Common myeloid progenitor, CD34-positive (primary cell): ENCODE measurements around the gene SYNDIG1L.

Source experiments
- CTCF ChIA-PET: fragments of 350-600 bp; sonication (Branson Sonifier 250); formaldehyde crosslinking; loops from one replicate; lab custom pipeline; 2021; ENCODE audit warnings: antibody characterized with exemption; lab: Charles Lee
- POLR2A ChIA-PET: fragments of 350-600 bp; sonication (Branson Sonifier 250); formaldehyde crosslinking; loops from one replicate; lab custom pipeline; 2021; ENCODE audit warnings: antibody characterized with exemption; lab: Charles Lee
- DNase-seq, 3 donors: peaks; one replicate each; pipeline versions ENCODE4 v3.0.0 to v3.0.0-alpha.2; 2013
- H3K27ac ChIP-seq, 2 experiments: 1 replicate in 1 of 2; 2 replicates in 1 of 2; pipeline ENCODE4 v1.7.0; 2013; ENCODE audit warnings: inconsistent platforms in 2 of 2, low read length in 2 of 2, mild to moderate bottlenecking in 2 of 2, low read depth in 1 of 2, moderate library complexity in 1 of 2; ENCODE audit not compliant: severe bottlenecking in 2 of 2, insufficient read depth in 1 of 2, poor library complexity in 1 of 2
- H3K27me3 ChIP-seq, 5 experiments: replicated peaks in 2 of 5; 1 replicate in 3 of 5; 2 replicates in 2 of 5; pipeline versions ENCODE4 v1.6.1 to v1.7.0; 2013; ENCODE audit warnings: low read length in 4 of 5, mild to moderate bottlenecking in 2 of 5, moderate library complexity in 2 of 5, inconsistent platforms in 1 of 5; ENCODE audit not compliant: insufficient read depth in 5 of 5, control insufficient read depth in 4 of 5
- H3K36me3 ChIP-seq, 4 experiments: 1 replicate in 2 of 4; 2 replicates in 2 of 4; pipeline versions ENCODE4 v1.6.1 to v1.7.0; 2013; ENCODE audit warnings: low read length in 3 of 4, control low read depth in 1 of 4, mild to moderate bottlenecking in 1 of 4; ENCODE audit not compliant: control insufficient read depth in 4 of 4, insufficient read depth in 4 of 4
- H3K4me1 ChIP-seq, 4 experiments: 1 replicate in 3 of 4; 2 replicates in 1 of 4; pipeline versions ENCODE4 v1.6.1 to v1.7.1; 2013; ENCODE audit warnings: low read length in 3 of 4, mild to moderate bottlenecking in 3 of 4, control low read depth in 1 of 4, inconsistent platforms in 1 of 4, moderate library complexity in 1 of 4; ENCODE audit not compliant: control insufficient read depth in 4 of 4, insufficient read depth in 4 of 4; ENCODE audit errors: control extremely low read depth in 1 of 4
- H3K4me3 ChIP-seq, 7 experiments: 1 replicate in 4 of 7; 2 replicates in 3 of 7; pipeline versions ENCODE4 v1.5.1 to v1.7.0; 2013; ENCODE audit warnings: mild to moderate bottlenecking in 7 of 7, low read length in 6 of 7, moderate library complexity in 6 of 7, inconsistent platforms in 2 of 7, low read depth in 2 of 7, control low read depth in 1 of 7; ENCODE audit not compliant: insufficient read depth in 4 of 7, control insufficient read depth in 1 of 7; ENCODE audit errors: extremely low read depth in 1 of 7
- H3K9me3 ChIP-seq, 5 experiments: 1 replicate in 4 of 5; 2 replicates in 1 of 5; pipeline versions ENCODE4 v1.6.1 to v1.7.1; 2013; ENCODE audit warnings: low read length in 4 of 5, mild to moderate bottlenecking in 2 of 5, inconsistent platforms in 1 of 5, low read depth in 1 of 5, moderate library complexity in 1 of 5; ENCODE audit not compliant: control insufficient read depth in 4 of 5, insufficient read depth in 2 of 5; ENCODE audit errors: control extremely low read depth in 1 of 5
- WGBS: methylation state at CpG from one replicate; pipeline ENCODE4 v1.1.5; 2013; ENCODE audit not compliant: insufficient coverage; 5-methylcytosine and 5-hydroxymethylcytosine counted together

The SYNDIG1L gene

DNA sequence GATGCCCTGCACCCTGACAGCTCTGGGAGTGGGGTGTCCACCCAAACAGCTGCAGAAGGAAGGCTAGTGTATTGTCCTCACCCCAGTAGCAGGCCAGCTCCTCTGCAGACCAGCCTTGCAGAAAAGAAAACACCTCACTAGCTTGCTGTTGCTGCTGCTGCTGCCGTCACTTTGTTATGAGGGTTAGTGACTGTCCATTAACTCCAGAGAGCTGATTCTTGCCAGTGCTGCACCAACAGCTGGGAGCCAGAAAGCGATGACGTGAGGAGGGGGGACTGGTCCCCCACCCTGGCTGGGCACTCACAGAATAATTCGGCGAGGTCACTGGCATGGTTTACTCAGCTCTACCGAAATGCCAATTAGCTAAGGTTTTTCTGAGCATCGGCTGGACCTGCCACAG, 2.8 kb downstream of the SYNDIG1L start:
- POLR2A ChIA-PET, result interaction anchor here (0.6 kb wide), 1 partner anchor 988 kb away, joined by 3 read pairs; no protein-coding TSS in a partner anchor
- no peak for DNase-seq
- Histone ChIP-seq H3K27ac (no peak overlapping the region), H3K27me3 (peaks cover 6 to 78% (median 14%) of the 10 kb centered on the region in 5 experiments), H3K36me3 (no peaks in the 10 kb centered on the region), H3K4me1 (peaks cover 0 to 6% (median 3%) of the 10 kb centered on the region in 4 experiments), H3K4me3 (no peak overlapping the region), H3K9me3 (no peaks in the 10 kb centered on the region)
- CTCF ChIA-PET, result interaction anchor here (2.9 kb wide), 1 partner anchor 8 kb away, joined by 7 read pairs; no protein-coding TSS in a partner anchor
- WGBS, result 91% methylated on average over 5 of the region's 7 CpGs

DNA sequence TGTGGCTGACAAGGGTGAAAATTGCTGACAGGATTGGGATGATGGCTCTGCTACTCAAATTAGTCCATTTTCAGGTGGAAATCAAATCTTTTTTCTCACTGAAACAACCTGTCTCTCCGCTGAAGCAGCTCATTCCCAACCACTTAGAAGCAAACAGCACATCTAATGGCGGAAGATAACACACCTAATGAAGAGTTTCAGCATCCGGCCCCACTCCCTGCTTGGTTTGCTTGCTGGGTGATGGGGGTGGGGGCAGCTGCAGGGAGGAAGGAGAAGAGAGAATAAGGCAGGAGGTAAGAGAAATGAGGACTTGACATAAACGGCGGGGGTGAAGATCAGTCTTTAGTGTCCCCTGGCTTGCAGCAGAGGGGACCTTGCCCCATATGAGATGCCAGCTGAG, 4.0 kb downstream of the SYNDIG1L start:
- no peaks in the 10 kb centered on the region for H3K36me3 ChIP-seq
- ChIA-PET POLR2A (no interaction called here), CTCF (no interaction called here)
- H3K27ac ChIP-seq, result no peak overlapping the region
- H3K9me3 ChIP-seq, result no peaks in the 10 kb centered on the region
- H3K4me1 ChIP-seq, result peaks cover 0 to 6% (median 3%) of the 10 kb centered on the region in 4 experiments
- 88% methylated on average over 3 of the region's 5 CpGs for WGBS
- peaks cover 6 to 84% (median 20%) of the 10 kb centered on the region in 5 experiments for H3K27me3 ChIP-seq
- no peak for DNase-seq
- H3K4me3 ChIP-seq, result no peak overlapping the region

DNA sequence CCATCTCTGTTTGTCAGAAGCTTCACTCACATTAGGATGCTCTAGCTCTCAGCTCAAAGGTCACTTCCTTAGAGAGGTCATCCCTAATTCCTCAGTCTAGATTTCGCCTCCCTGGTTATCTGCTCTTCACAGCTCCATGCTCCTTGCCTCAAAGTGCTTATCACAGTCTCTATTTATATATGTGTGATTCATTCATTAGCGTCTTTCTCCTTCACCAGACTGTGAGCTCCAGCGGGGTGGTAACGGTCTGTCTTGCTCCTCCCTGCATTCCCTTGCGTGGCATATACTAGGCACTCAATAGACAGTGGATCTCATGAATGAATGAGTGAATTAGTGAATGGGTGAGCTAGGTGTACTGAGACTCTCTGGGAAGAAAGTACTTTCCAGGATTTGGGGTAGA, 6.9 kb downstream of the SYNDIG1L start:
- CTCF ChIA-PET, result no interaction called here

GRCh38 chr14:74418031-74418430, 8.0 kb downstream of the SYNDIG1L start:
- ChIA-PET POLR2A (no interaction called here), CTCF (no interaction called here)
- Histone ChIP-seq H3K9me3 (no peaks in the 10 kb centered on the region), H3K27me3 (peaks cover 2 to 52% (median 13%) of the 10 kb centered on the region in 5 experiments), H3K36me3 (no peaks in the 10 kb centered on the region), H3K4me1 (no peaks in the 10 kb centered on the region), H3K4me3 (no peak overlapping the region), H3K27ac (no peak overlapping the region)
- WGBS, result 35% methylated on average over 4 of the region's 8 CpGs
- DNase-seq, result no peak

More for the DNA sequence above, 6.9 kb downstream of the SYNDIG1L start:
- Histone ChIP-seq H3K27me3 (peaks cover 3 to 62% (median 17%) of the 10 kb centered on the region in 5 experiments), H3K4me1 (no peaks in the 10 kb centered on the region), H3K27ac (no peak overlapping the region), H3K9me3 (no peaks in the 10 kb centered on the region), H3K4me3 (no peak overlapping the region), H3K36me3 (no peaks in the 10 kb centered on the region)
- POLR2A ChIA-PET, result no interaction called here
- 93% methylated on average over 5 of the region's 5 CpGs for WGBS
- no peak for DNase-seq

DNA sequence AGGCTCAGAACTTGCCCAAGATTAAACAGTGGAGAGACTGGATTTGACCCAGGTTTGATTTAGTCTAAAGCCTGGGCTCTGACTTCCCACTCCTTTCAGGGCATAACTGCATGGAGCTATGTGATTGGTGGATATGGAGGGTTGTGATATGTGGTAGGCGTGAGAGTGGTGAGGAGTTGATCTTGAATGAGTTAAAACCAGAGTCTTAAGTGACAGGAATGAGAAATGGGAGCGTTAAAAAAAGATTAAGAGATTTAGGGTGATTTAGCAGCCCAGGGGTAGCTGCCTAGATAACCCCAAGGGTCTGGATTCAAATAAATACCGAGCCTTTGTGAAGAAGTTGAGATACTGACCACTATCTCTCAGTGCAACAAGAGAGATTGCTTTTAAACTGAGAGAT, 8.4 kb downstream of the SYNDIG1L start:
- Histone ChIP-seq H3K36me3 (no peaks in the 10 kb centered on the region), H3K27me3 (peaks cover 2 to 50% (median 12%) of the 10 kb centered on the region in 5 experiments), H3K27ac (no peak overlapping the region), H3K4me3 (no peak overlapping the region), H3K4me1 (no peaks in the 10 kb centered on the region), H3K9me3 (no peaks in the 10 kb centered on the region)
- 29% methylated on average over 2 of the region's 3 CpGs for WGBS
- POLR2A ChIA-PET, result no interaction called here
- CTCF ChIA-PET, result no interaction called here
- no peak for DNase-seq

GRCh38 chr14:74417201-74417600, 8.8 kb downstream of the SYNDIG1L start:
- Histone ChIP-seq H3K36me3 (no peaks in the 10 kb centered on the region), H3K27me3 (peaks cover 2 to 48% (median 12%) of the 10 kb centered on the region in 5 experiments), H3K4me3 (no peak overlapping the region), H3K4me1 (no peaks in the 10 kb centered on the region), H3K27ac (no peak overlapping the region), H3K9me3 (no peaks in the 10 kb centered on the region)
- ChIA-PET CTCF (no interaction called here), POLR2A (no interaction called here)
- no peak for DNase-seq
- 60% methylated on average over 1 of the region's 1 CpG for WGBS

DNA sequence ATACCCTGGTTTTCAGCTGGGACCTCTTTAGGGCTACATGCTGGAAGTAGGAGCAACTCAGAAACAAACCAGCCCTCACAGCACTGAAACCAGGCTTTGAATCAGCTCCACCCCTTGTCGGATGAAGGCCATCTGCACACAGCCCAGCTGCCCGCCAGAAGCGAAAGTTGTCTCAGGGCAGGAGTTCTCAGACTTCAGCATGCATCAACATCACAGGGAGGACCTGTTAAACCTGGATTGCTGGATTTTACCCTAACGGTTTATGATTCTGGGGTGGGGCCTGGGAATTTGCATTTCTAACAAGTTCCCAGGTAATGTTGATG, 10.9 kb downstream of the SYNDIG1L start:
- Histone ChIP-seq H3K9me3 (no peaks in the 10 kb centered on the region), H3K27ac (no peak overlapping the region), H3K36me3 (no peaks in the 10 kb centered on the region), H3K27me3 (peaks cover 2 to 30% (median 12%) of the 10 kb centered on the region in 5 experiments), H3K4me3 (no peak overlapping the region), H3K4me1 (no peaks in the 10 kb centered on the region)
- CTCF ChIA-PET, result interaction anchor here (2.3 kb wide), 1 partner anchor 10 kb away, joined by 7 read pairs; the partner anchor contains the start of gene SYNDIG1L
- DNase-seq, result no peak
- POLR2A ChIA-PET, result no interaction called here
- 89% methylated on average over 3 of the region's 4 CpGs for WGBS
